GM21619 (cell line): ENCODE results near the gene CPTP.
"Not testable (repeated sequence)": the region's sequence is repeated elsewhere in the genome, so short reads cannot be mapped to it uniquely, and the experiment has no call there.

Experiments
- ATAC-seq: cut with Tn5 transposase; IDR thresholded peaks from one replicate; pipeline ENCODE4 v1.9.1; 2021; ENCODE audit not compliant: unreplicated experiment

The CPTP gene

GRCh38 chr1:1360506-1361169 is 36.0 kb downstream of the CPTP start:
- no peak for ATAC-seq

DNA sequence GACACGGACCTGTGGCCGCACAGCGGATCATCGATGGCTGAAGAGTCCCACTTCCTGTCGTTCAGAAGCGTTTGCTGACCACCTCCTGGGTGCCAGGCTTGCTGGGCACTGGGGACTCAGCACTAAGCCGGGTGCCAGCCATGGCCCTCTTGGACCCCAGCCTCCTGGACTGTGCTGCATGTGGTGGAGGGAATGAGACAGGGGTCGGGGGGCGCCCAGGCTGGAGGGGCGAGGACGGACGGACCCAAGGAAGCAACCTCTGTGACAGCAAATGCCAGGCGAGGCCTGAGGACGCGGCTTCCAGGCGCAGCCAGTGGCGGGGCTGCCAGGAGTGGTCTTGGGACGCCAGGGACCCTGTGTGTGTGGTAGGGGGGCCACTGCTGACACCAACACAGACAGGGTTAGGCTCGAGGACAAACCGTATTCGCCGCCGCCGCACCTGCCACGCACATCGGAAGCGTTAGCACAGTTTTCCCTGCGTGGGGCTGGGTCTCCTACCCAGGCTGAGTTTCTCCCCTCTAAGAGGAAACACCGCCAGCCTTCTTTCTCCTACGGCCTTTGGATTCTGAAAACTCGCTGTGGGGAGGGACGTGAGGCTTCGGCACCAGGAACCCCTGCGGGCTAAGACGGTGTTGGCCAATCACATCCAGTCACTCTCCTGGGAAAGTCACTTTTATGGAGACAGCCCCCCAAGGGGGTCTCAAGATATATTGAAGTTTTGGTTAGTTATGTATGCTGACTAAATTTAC is 36.8 kb downstream of the CPTP start:
- ATAC-seq: no peak

GRCh38 chr1:1361982-1362423 is 37.4 kb downstream of the CPTP start:
- no peak for ATAC-seq

- ATAC-seq: no peak
Measured at GRCh38 chr1:1364266-1364665, 39.7 kb downstream of the CPTP start.

- ATAC-seq: no peak
Measured at GRCh38 chr1:1365875-1366698, 41.5 kb downstream of the CPTP start.

GRCh38 chr1:1366699-1367066 is 42.1 kb downstream of the CPTP start:
- no peak for ATAC-seq

DNA sequence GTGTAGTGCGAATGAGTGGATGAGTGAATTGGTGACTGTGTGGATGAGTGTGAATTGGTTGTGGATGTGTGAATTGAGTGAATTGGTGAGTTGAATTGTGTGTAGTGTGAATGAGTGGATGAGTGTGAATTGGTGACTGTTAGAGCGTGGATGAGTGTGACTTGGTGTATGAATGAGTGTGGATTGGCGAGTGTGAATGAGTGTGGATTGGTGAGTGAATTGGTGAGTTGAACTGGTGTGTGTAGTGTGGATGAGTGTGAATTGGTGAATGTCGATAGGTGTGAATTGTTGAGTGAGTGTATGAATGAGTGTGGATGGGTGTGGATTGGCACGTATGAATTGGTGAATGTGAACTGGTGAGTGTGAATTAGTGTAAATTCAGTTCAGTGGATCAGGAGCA is 42.7 kb downstream of the CPTP start:
- no peak for ATAC-seq

DNA sequence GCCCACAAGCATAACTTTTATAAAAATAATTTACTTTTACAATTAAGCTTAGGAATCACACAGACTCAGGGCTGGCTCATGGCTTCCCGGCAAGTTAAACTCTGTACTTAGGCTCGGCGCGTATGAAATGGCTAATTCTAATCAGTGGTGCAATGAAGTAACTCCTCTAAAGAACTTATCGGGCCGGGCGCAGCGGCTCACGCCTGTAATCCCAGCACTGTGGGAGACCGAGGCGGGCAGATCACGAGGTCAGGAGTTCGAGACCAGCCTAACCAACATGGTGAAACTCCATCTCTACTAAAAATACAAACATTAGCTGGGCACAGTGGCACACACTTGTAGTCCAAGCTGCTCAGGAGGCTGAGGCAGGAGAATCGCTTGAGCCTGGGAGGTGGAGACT is 45.5 kb downstream of the CPTP start:
- not testable (repeated sequence) for ATAC-seq

- ATAC-seq: no peak
Measured at GRCh38 chr1:1370771-1371300, 46.2 kb downstream of the CPTP start.

GRCh38 chr1:1371364-1371745 is 46.8 kb downstream of the CPTP start:
- no peak for ATAC-seq

DNA sequence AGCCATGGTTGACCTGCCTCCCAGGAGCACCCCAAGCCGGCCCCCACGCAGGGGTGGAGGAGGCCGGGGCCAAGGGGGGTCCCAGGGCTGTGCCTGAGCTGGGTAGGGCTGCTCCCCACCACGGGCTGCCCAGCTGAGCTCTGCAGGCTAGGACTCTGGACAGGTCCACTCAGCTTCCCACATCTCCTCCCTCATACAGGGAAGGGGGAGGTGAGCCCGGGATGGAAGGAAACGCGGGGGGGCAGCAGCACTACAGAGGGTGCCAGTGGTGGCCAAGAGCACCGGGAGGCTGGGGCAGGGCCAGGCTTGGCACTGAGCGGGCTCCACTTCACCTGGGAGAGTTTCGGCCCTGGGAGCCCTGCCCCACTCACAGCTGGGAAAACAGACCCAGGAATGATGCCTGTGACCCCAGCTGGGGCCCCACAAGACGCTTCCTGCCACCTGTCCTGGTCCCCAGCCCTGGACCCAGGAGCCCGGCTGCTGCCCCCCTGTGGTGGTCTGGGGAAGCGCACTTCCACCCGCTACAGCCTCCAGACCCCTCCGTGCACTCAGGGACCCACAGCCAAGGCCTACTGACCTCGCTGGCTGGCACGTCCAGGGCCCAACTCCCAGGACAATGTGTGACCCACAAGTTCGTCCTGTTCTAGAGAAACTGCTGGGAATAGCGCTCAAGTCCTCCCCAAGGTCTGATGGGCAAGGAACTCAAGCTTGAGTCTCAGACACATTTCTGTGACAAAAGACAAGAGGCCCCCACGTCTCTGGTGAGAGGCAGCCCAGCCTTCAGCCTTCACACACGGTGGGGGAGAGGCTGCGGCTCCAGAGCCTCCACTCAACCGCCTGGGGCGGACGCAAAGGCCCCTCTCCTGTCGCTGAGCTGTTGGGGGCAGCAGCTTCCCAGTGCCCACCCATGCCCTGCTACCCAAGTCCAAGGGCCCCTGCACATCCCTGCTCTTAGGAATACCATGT is 47.4 kb downstream of the CPTP start:
- peak; percentile 18 for ATAC-seq

- ATAC-seq: no peak
Measured at GRCh38 chr1:1373051-1373814, 48.6 kb downstream of the CPTP start.

DNA sequence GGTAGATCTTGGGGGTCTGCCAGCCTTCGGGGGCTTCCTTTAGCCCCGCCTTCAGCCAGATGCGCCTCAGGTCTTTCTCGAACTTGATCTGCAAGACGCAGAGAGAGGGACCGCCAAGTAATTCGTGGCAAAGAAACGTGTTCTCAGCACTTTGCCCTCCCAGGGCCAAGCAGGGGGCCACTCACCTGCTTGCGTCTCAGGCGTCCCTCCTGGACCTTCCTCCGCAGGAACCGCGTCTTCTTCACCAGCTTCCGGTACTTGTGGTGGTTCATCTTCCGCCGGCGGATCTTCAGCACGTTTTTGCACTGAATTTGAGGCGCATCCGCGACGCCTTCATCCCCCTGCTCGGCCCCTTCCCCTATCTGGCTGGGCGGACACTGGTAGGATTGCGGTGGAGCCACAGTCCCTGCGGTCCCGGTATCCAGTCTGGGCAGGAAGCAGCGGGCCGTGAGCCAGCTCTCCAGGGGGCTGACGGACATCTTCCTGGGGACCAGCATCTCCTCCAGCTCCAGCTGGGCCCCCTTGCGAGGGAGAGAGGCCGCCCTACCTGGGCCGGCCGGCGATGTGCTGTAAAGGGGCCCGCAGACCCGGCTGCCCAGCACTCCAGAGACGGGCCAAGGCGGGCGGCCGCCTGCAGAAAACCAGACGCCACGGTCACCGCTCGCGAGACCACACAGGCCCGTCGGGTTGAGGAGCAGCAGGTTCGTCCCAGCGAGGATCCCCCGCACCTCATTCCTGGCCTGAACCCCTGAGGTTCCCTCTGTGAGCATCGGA is 49.4 kb downstream of the CPTP start:
- ATAC-seq: no peak

DNA sequence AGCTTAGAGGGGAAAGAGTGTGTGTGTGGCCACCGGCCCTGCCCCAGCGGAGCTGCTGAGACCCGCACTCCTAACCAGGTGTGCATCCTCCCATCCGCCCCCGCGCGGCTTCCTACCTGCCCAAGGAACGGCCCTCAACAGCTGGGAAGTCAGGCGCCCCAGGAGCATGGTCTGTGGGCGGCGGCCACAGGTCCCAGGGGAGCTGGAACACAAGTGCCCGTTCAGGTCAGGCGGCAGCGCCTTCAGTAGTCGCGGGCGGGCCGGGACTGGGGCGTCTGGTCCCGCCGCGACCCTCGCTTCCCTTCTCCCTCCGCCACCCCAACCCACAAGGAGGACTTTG is 50.0 kb downstream of the CPTP start:
- peak; percentile 2 for ATAC-seq

GRCh38 chr1:1374929-1375662 is 50.5 kb downstream of the CPTP start, which contains the start of gene AURKAIP1:
Gene AURKAIP1 (minus strand): TSS chr1:1375207. CDS start chr1:1374756, 451 bp downstream.
- peak; percentile 82 for ATAC-seq

- no peak for ATAC-seq
Measured at GRCh38 chr1:1376551-1377226, 52.1 kb downstream of the CPTP start.

- ATAC-seq: no peak
Measured at GRCh38 chr1:1377540-1378205, 53.1 kb downstream of the CPTP start.
